H9 (cell line): ENCODE data around the gene KIAA1328. TPM values are rescaled to one million over a fixed set of nuclear protein-coding genes. Genes with fewer than 3 reads are reported as not detected.

Experiments used
- DNase-seq: peaks from one replicate; pipeline ENCODE4 v3.0.0-alpha.2; 2017
- H2AFZ ChIP-seq: one replicate; pipeline ENCODE4 v1.6.1; 2013; ENCODE audit warnings: mild to moderate bottlenecking, low read length, control low read depth, moderate library complexity
- H2AK5ac ChIP-seq: 2 replicates; pipeline ENCODE4 v1.6.1; 2013; ENCODE audit warnings: low read length, control low read depth, mixed read lengths; ENCODE audit not compliant: insufficient read length
- H2BK120ac ChIP-seq: one replicate; pipeline ENCODE4 v1.6.1; 2013; ENCODE audit warnings: low read depth, mild to moderate bottlenecking, low read length, control low read depth, inconsistent platforms; ENCODE audit not compliant: poor library complexity, severe bottlenecking
- H2BK12ac ChIP-seq: 2 replicates; pipeline ENCODE4 v1.6.1; 2013; ENCODE audit warnings: low read length, control low read depth, mixed read lengths, low read depth; ENCODE audit not compliant: insufficient read length
- H2BK15ac ChIP-seq: 2 replicates; pipeline ENCODE4 v1.6.1; 2013; ENCODE audit warnings: low read depth, low read length, control low read depth
- H2BK20ac ChIP-seq: one replicate; pipeline ENCODE4 v1.6.1; 2013; ENCODE audit warnings: low read depth, mild to moderate bottlenecking, low read length, control low read depth, inconsistent platforms; ENCODE audit not compliant: poor library complexity, severe bottlenecking
- H2BK5ac ChIP-seq: 2 replicates; pipeline ENCODE4 v1.6.1; 2013; ENCODE audit warnings: low read length, control low read depth, mixed read lengths; ENCODE audit not compliant: insufficient read length
- H3K14ac ChIP-seq: 2 replicates; pipeline ENCODE4 v1.6.1; 2013; ENCODE audit warnings: low read length, control low read depth; ENCODE audit not compliant: insufficient read depth
- H3K18ac ChIP-seq: 2 replicates; pipeline ENCODE4 v1.6.1; 2013; ENCODE audit warnings: low read depth, mild to moderate bottlenecking, mixed read lengths, low read length, control low read depth; ENCODE audit not compliant: insufficient read length
- H3K23ac ChIP-seq: 2 replicates; pipeline ENCODE4 v1.6.1; 2013; ENCODE audit warnings: low read length, control low read depth, mixed read lengths, low read depth; ENCODE audit not compliant: insufficient read length
- H3K23me2 ChIP-seq: 2 replicates; pipeline ENCODE4 v1.6.1; 2013; ENCODE audit warnings: low read depth, mild to moderate bottlenecking, mixed read lengths, low read length, control low read depth; ENCODE audit not compliant: insufficient read length, poor library complexity, severe bottlenecking
- H3K27ac ChIP-seq: 2 replicates; pipeline ENCODE4 v1.5.1; 2013; ENCODE audit warnings: low read length, control low read depth, mixed read lengths, low read depth; ENCODE audit not compliant: insufficient read length
- H3K27me3 ChIP-seq: 2 replicates; pipeline ENCODE4 v1.6.1; 2013; ENCODE audit warnings: low read length, control low read depth, inconsistent platforms; ENCODE audit not compliant: insufficient read depth
- H3K4ac ChIP-seq: 2 replicates; pipeline ENCODE4 v1.6.1; 2013; ENCODE audit warnings: low read depth, mild to moderate bottlenecking, control low read depth, inconsistent platforms, low read length, moderate library complexity
- H3K4me1 ChIP-seq: 2 replicates; pipeline ENCODE4 v1.6.1; 2013; ENCODE audit warnings: low read length, control low read depth, inconsistent platforms; ENCODE audit not compliant: insufficient read depth
- H3K4me2 ChIP-seq: 2 replicates; pipeline ENCODE4 v1.6.1; 2013; ENCODE audit warnings: low read length, control low read depth, mixed read lengths; ENCODE audit not compliant: insufficient read length, insufficient read depth
- H3K56ac ChIP-seq: 2 replicates; pipeline ENCODE4 v1.6.1; 2013; ENCODE audit warnings: low read depth, mild to moderate bottlenecking, mixed read lengths, low read length, control low read depth; ENCODE audit not compliant: insufficient read length
- H3K79me1 ChIP-seq: 2 replicates; pipeline ENCODE4 v1.6.1; 2013; ENCODE audit warnings: low read depth, mild to moderate bottlenecking, moderate library complexity, low read length, control low read depth, inconsistent platforms; ENCODE audit not compliant: insufficient read depth, poor library complexity, severe bottlenecking
- H3K79me2 ChIP-seq: 2 replicates; pipeline ENCODE4 v1.6.1; 2013; ENCODE audit warnings: low read length, control low read depth, inconsistent platforms; ENCODE audit not compliant: insufficient read depth
- H3K9ac ChIP-seq: 2 replicates; pipeline ENCODE4 v1.6.1; 2013; ENCODE audit warnings: low read length, control low read depth, mixed read lengths; ENCODE audit not compliant: insufficient read length; ENCODE audit errors: extremely low read depth
- H3K9me3 ChIP-seq: one replicate; pipeline ENCODE4 v1.6.1; 2013; ENCODE audit warnings: low read depth, low read length, inconsistent platforms; ENCODE audit not compliant: control insufficient read depth
- H3T11ph ChIP-seq: one replicate; pipeline ENCODE4 v1.6.1; 2013; ENCODE audit warnings: mild to moderate bottlenecking, low read length, control low read depth, inconsistent platforms
- H4K20me1 ChIP-seq: one replicate; pipeline ENCODE4 v1.6.1; 2013; ENCODE audit not compliant: control insufficient read depth, insufficient read length, insufficient read depth
- H4K5ac ChIP-seq: 2 replicates; pipeline ENCODE4 v1.6.1; 2013; ENCODE audit warnings: low read depth, mild to moderate bottlenecking, mixed read lengths, low read length, control low read depth; ENCODE audit not compliant: insufficient read length
- H4K8ac ChIP-seq: replicated peaks from 2 replicates; pipeline ENCODE4 v1.6.1; 2013; ENCODE audit warnings: low read length, control low read depth, mixed read lengths, low read depth; ENCODE audit not compliant: insufficient read length
- H4K91ac ChIP-seq: 2 replicates; pipeline ENCODE4 v1.6.1; 2013; ENCODE audit warnings: low read depth, mild to moderate bottlenecking, moderate library complexity, mixed read lengths, low read length, control low read depth; ENCODE audit not compliant: insufficient read length
- H3K27ac Mint-ChIP-seq, 3 experiments: 2 replicates in 2 of 3; 3 replicates in 1 of 3; pipeline ENCODE4 v1.8.0; 2020 to 2021; ENCODE audit warnings: mixed read lengths in 3 of 3, mild to moderate bottlenecking in 1 of 3, moderate library complexity in 1 of 3
- H3K27me3 Mint-ChIP-seq: 2 replicates; pipeline ENCODE4 v1.8.0; 2021; ENCODE audit warnings: low read depth, mild to moderate bottlenecking, moderate library complexity, mixed read lengths
- H3K36me3 Mint-ChIP-seq, 3 experiments: 2 replicates in 2 of 3; 3 replicates in 1 of 3; pipeline ENCODE4 v1.8.0; 2020 to 2021; ENCODE audit warnings: low read depth in 3 of 3, mixed read lengths in 3 of 3; ENCODE audit not compliant: insufficient read depth in 1 of 3
- H3K4me1 Mint-ChIP-seq, 2 experiments: 2 replicates each; pipeline ENCODE4 v1.8.0; 2020; ENCODE audit warnings: mixed read lengths in 2 of 2
- H3K4me3 Mint-ChIP-seq, 2 experiments: 2 replicates in 1 of 2; 3 replicates in 1 of 2; pipeline ENCODE4 v1.8.0; 2020 to 2021; ENCODE audit warnings: mild to moderate bottlenecking in 2 of 2, mixed read lengths in 2 of 2, moderate library complexity in 1 of 2
- H3K9me3 Mint-ChIP-seq, 2 experiments: 2 replicates in 1 of 2; 3 replicates in 1 of 2; pipeline ENCODE4 v1.8.0; 2020; ENCODE audit warnings: mild to moderate bottlenecking in 2 of 2, mixed read lengths in 2 of 2, moderate library complexity in 1 of 2
- WGBS: extraction: QIAGEN DNeasy Blood & Tissue Kit; methylation state at CpG from one replicate; pipeline ENCODE4 v1.1.7; 2013; ENCODE audit warnings: missing lambda C conversion rate, low lambda C conversion rate, mixed read lengths; ENCODE audit not compliant: insufficient read length; ENCODE audit errors: extremely low coverage; 5-methylcytosine and 5-hydroxymethylcytosine counted together
- total RNA-seq: library from RNA; stranded (reverse); gene quantifications from 2 replicates; pipeline ENCODE4 v1.2.1, GENCODE V29; 2021
- TF ChIP-seq, protein P1 (sequence below): fragments of 200-600 bp; sonication (generic); conservative IDR thresholded peaks from 3 replicates; pipeline ENCODE4 v1.8.0; 2021; ENCODE audit warnings: antibody characterized with exemption, mild to moderate bottlenecking

Gene KIAA1328
- total RNA-seq, 1 experiment from 2014 or later: 4.9 TPM

DNA sequence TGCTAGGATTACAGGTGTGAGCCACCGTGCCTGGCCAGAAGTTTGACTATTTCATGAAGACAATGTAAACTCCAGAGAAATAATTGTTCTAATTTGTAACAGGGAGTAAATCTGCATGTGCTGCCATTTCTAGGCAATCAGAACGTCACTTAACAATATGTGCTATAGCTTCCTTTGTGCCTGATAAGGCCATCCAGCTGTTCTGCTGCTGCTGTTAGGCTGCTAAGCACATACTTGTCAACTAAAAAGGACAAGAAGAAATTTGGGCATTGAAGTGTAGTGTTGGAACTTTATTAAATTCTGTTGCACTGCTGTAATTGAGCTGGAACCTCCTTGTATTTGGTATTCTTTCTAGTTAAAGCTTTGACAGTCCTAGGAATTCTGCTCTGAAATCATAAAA is 57.1 kb downstream of the KIAA1328 start:
- Mint-ChIP-seq H3K4me1 (peaks cover 22 to 26% of the 10 kb centered on the region in 2 experiments), H3K36me3 (peaks cover 0 to 5% (median 2%) of the 10 kb centered on the region in 3 experiments; a peak in 3 of 7 replicates)

More for the DNA sequence above, 57.1 kb downstream of the KIAA1328 start:
- Histone ChIP-seq H3K4me1 (no peaks in the 10 kb centered on the region), H3K14ac (no peak overlapping the region), H3K4ac (no peak overlapping the region), H3K79me2 (no peaks in the 10 kb centered on the region), H4K91ac (no peak overlapping the region), H3K9me3 (no peaks in the 10 kb centered on the region), H3K27ac (no peak overlapping the region), H3K18ac (no peak overlapping the region), H2BK5ac (no peak overlapping the region), H2BK120ac (no peak overlapping the region), H3K27me3 (no peaks in the 10 kb centered on the region), H2AFZ (no peak overlapping the region), H3T11ph (no peak overlapping the region), H3K23me2 (no peaks in the 10 kb centered on the region), H3K4me2 (no peak overlapping the region), H3K23ac (no peak overlapping the region), H2BK20ac (no peak overlapping the region), H3K56ac (no peak overlapping the region), H2BK15ac (no peak overlapping the region), H4K8ac (no peak overlapping the region), H2AK5ac (no peak overlapping the region), H2BK12ac (no peak overlapping the region), H4K5ac (no peak overlapping the region), H4K20me1 (no peaks in the 10 kb centered on the region), H3K9ac (no peak overlapping the region), H3K79me1 (no peaks in the 10 kb centered on the region)
- no peak for DNase-seq
- no peaks in the 10 kb centered on the region for H3K27me3 Mint-ChIP-seq
- no peak overlapping the region; a peak in 1 of 7 replicates for H3K27ac Mint-ChIP-seq
- no CpG with 5 or more reads among the region's 2 CpGs for WGBS
- TF ChIP-seq, protein P1, sequence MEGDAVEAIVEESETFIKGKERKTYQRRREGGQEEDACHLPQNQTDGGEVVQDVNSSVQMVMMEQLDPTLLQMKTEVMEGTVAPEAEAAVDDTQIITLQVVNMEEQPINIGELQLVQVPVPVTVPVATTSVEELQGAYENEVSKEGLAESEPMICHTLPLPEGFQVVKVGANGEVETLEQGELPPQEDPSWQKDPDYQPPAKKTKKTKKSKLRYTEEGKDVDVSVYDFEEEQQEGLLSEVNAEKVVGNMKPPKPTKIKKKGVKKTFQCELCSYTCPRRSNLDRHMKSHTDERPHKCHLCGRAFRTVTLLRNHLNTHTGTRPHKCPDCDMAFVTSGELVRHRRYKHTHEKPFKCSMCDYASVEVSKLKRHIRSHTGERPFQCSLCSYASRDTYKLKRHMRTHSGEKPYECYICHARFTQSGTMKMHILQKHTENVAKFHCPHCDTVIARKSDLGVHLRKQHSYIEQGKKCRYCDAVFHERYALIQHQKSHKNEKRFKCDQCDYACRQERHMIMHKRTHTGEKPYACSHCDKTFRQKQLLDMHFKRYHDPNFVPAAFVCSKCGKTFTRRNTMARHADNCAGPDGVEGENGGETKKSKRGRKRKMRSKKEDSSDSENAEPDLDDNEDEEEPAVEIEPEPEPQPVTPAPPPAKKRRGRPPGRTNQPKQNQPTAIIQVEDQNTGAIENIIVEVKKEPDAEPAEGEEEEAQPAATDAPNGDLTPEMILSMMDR: no peak
- no peak overlapping the region for H3K4me3 Mint-ChIP-seq
- H3K9me3 Mint-ChIP-seq: no peaks in the 10 kb centered on the region
